Kidney (tissue), 14 donors: ENCODE results near the gene RREB1. TPM values are rescaled to one million over a fixed set of nuclear protein-coding genes. Genes with fewer than 3 reads are reported as not detected.

Source experiments
- DNase-seq, 5 donors: peaks; one replicate each; pipeline ENCODE4 v3.0.0-alpha.2; 2013 to 2020
- FAIRE-seq: peaks from 2 replicates; lab custom pipeline; 2012; peaks lifted over from hg19 to GRCh38; lab: Jason Lieb, UNC
- H3K27ac ChIP-seq, 2 donors: one replicate each; pipeline ENCODE4 v1.7.0; 2013; ENCODE audit warnings: low read depth in 2 of 2, low read length in 2 of 2, inconsistent platforms in 1 of 2
- H3K27me3 ChIP-seq: one replicate; pipeline ENCODE4 v1.7.1; 2013; ENCODE audit warnings: low read length, inconsistent platforms; ENCODE audit not compliant: control insufficient read depth, insufficient read depth
- H3K36me3 ChIP-seq, 3 donors: one replicate each; pipeline versions ENCODE4 v1.7.0 to v1.7.1; 2013; ENCODE audit warnings: low read length in 3 of 3, control low read depth in 1 of 3, inconsistent platforms in 1 of 3; ENCODE audit not compliant: insufficient read depth in 3 of 3, control insufficient read depth in 2 of 3
- H3K4me1 ChIP-seq, 3 donors: one replicate each; pipeline versions ENCODE4 v1.7.0 to v1.7.1; 2013; ENCODE audit warnings: low read length in 3 of 3, inconsistent platforms in 1 of 3, low read depth in 1 of 3; ENCODE audit not compliant: control insufficient read depth in 2 of 3, insufficient read depth in 2 of 3
- H3K4me3 ChIP-seq, 3 donors: one replicate each; pipeline versions ENCODE4 v1.7.0 to v1.8.1; 2013; ENCODE audit warnings: low read length in 3 of 3, control low read depth in 1 of 3, inconsistent platforms in 1 of 3
- H3K9ac ChIP-seq, 3 donors: one replicate each; pipeline versions ENCODE4 v1.7.0 to v1.7.1; 2013; ENCODE audit warnings: low read length in 3 of 3, control low read depth in 1 of 3, inconsistent platforms in 1 of 3
- H3K9me3 ChIP-seq, 3 donors: one replicate each; pipeline versions ENCODE4 v1.7.0 to v1.7.1; 2013; ENCODE audit warnings: low read length in 3 of 3, control low read depth in 1 of 3, inconsistent platforms in 1 of 3; ENCODE audit not compliant: control insufficient read depth in 2 of 3, insufficient read depth in 1 of 3
- CTCF ChIP-seq: IDR thresholded peaks from 3 replicates; pipeline ENCODE4 v1.5.1; 2012; ENCODE audit warnings: mild to moderate bottlenecking, moderate library complexity, borderline replicate concordance; ENCODE audit not compliant: insufficient read depth; ENCODE audit errors: extremely low read depth
- intact Hi-C: fragments of 100-400 bp; cut with DNase I; formaldehyde crosslinking; loops from one replicate; pipeline ENCODE4 v1.11.1; 2022
- polyA plus RNA-seq: library from polyadenylated mRNA; stranded (reverse); fragments of 350-450 nt; fragmentation: Illumina TruSeq; extraction: RNeasy Lipid Tissue Mini Kit (QIAGEN cat#74804); gene quantifications from one replicate; pipeline ENCODE4 v1.2.3, GENCODE V29; 2014; ENCODE audit warnings: low read depth, low replicate concordance; ENCODE audit not compliant: insufficient read depth
- total RNA-seq: library from RNA; stranded (reverse); fragmentation: NEBNext Ultra II Directional; extraction: Animal tissue kit (Norgen Biotek cat#: 25700); gene quantifications from one replicate; pipeline ENCODE4 v1.2.1, GENCODE V29; 2021
- donor health status: control.
- donor health status: control.
- donor health status: control.
- donor health status: control.
- donor health status: control.
- donor health status: DM: yes; HTN: yes; CAD: no.
- donor health status: Normal renal cell carcinoma (clear cell type).

RREB1 gene
- total and polyA plus RNA-seq, 2 donors from 2014 or later = 5.9 to 56.5 TPM

GRCh38 chr6:7121700-7122241, 14.0 kb downstream of the RREB1 start:
- DNase-seq (no peak), FAIRE-seq (no peak)
- no peak overlapping the region for H3K4me3 ChIP-seq
- H3K4me1 ChIP-seq = peaks cover 0 to 13% (median 5%) of the 10 kb centered on the region in 3 donors
- H3K9ac ChIP-seq = no peak overlapping the region
- intact Hi-C loops = no loop called here
- H3K27ac ChIP-seq = no peak overlapping the region
- TF ChIP-seq CTCF = no peak
- no peaks in the 10 kb centered on the region for H3K9me3 ChIP-seq
- H3K36me3 ChIP-seq = no peaks in the 10 kb centered on the region
- H3K27me3 ChIP-seq = no peaks in the 10 kb centered on the region

- FAIRE-seq = no peak
- no peak for TF ChIP-seq CTCF
- Histone ChIP-seq H3K27ac (no peak overlapping the region), H3K9me3 (no peaks in the 10 kb centered on the region), H3K4me1 (peaks cover 0 to 13% (median 5%) of the 10 kb centered on the region in 3 donors), H3K36me3 (no peaks in the 10 kb centered on the region), H3K9ac (no peak overlapping the region), H3K27me3 (no peaks in the 10 kb centered on the region), H3K4me3 (no peak overlapping the region)
- intact Hi-C loops = no loop called here
- DNase-seq = no peak
These were observed 14.9 kb downstream of the RREB1 start for GRCh38 chr6:7122684-7123083.

GRCh38 chr6:7124114-7124513, 16.4 kb downstream of the RREB1 start:
- peaks cover 0 to 16% (median 5%) of the 10 kb centered on the region in 3 donors for H3K4me1 ChIP-seq
- H3K9me3 ChIP-seq = no peaks in the 10 kb centered on the region
- no peak overlapping the region for H3K9ac ChIP-seq
- H3K36me3 ChIP-seq = no peaks in the 10 kb centered on the region
- no peaks in the 10 kb centered on the region for H3K27me3 ChIP-seq
- no peak overlapping the region for H3K4me3 ChIP-seq
- FAIRE-seq (no peak), DNase-seq (no peak)
- no peak overlapping the region for H3K27ac ChIP-seq
- no peak for TF ChIP-seq CTCF
- intact Hi-C loops = no loop called here

- H3K9me3 ChIP-seq = no peaks in the 10 kb centered on the region
- no peak for TF ChIP-seq CTCF
- DNase-seq (no peak), FAIRE-seq (no peak)
- no peaks in the 10 kb centered on the region for H3K36me3 ChIP-seq
- no peak overlapping the region for H3K4me3 ChIP-seq
- peaks cover 0 to 16% (median 5%) of the 10 kb centered on the region in 3 donors for H3K4me1 ChIP-seq
- H3K27ac ChIP-seq = no peak overlapping the region
- no peak overlapping the region for H3K9ac ChIP-seq
- H3K27me3 ChIP-seq = no peaks in the 10 kb centered on the region
- intact Hi-C loops = no loop called here
These were observed 16.9 kb downstream of the RREB1 start for GRCh38 chr6:7124636-7125035.
